ENCODE data around the gene WDR45.

The WDR45 gene

GRCh38 chrX:49043220-49043986 lies 36.3 kb downstream of the WDR45 start, which contains the start of gene TFE3:
Gene TFE3, minus strand, starts transcription at chrX:49043357. Its CDS starts 131 bp downstream, at chrX:49043226.
- DNase-seq, result peak; percentile 96

GRCh38 chrX:49042581-49043219 lies 37.0 kb downstream of the WDR45 start:
- no peak for DNase-seq

GRCh38 chrX:49041744-49042580 lies 37.7 kb downstream of the WDR45 start:
- DNase-seq, result no peak

- DNase-seq, result no peak
Observed at GRCh38 chrX:49040376-49040955, 39.2 kb downstream of the WDR45 start.

- peak; percentile 66 for DNase-seq
Observed at GRCh38 chrX:49039598-49040375, 39.9 kb downstream of the WDR45 start.

- DNase-seq, result no peak
Observed at GRCh38 chrX:49037883-49038475, 41.7 kb downstream of the WDR45 start.

GRCh38 chrX:49030283-49030682 lies 49.4 kb downstream of the WDR45 start:
- no peak for DNase-seq

GRCh38 chrX:49029876-49030275 lies 49.8 kb downstream of the WDR45 start:
- no peak for DNase-seq

All from NCI-H1436 (cell line).